G401 (cell line): ENCODE results near the gene ZPR1. TPM values are rescaled to one million over a fixed set of nuclear protein-coding genes. Genes with fewer than 3 reads are reported as not detected.
"Not testable (repeated sequence)": the region's sequence is repeated elsewhere in the genome, so short reads cannot be mapped to it uniquely, and the experiment has no call there.

Source experiments
- DNase-seq: peaks from one replicate; pipeline ENCODE4 v3.0.0-alpha.2; 2015; ENCODE audit warnings: low spot score
- in situ Hi-C: cut with HindIII; loops from 2 replicates; pipeline ENCODE4 v1.10.0; 2016; ENCODE audit warnings: low sequenced_read_pairs, mixed read lengths
- total RNA-seq: library from RNA; depleted of rRNA; stranded (reverse); fragments of >200 nt; shearing (Covaris generic); gene quantifications from 2 replicates; pipeline ENCODE4 v1.2.3, GENCODE V29; 2014; rRNA removed

ZPR1 gene
- 35.9 and 42.7 TPM in 2 replicates for total RNA-seq

- peak; percentile 89 for DNase-seq
- in situ Hi-C loops: no loop called here
These were observed at the start of gene ZPR1 for GRCh38 chr11:116787786-116788486. Gene ZPR1 (minus strand): TSS chr11:116788023. CDS start chr11:116787990, 33 bp downstream.

- in situ Hi-C loops: no loop called here
- DNase-seq: no peak
These were observed 48.8 kb upstream of the ZPR1 start for GRCh38 chr11:116836632-116836991.

GRCh38 chr11:116835791-116836631 lies 48.2 kb upstream of the ZPR1 start:
- peak; percentile 88 for DNase-seq
- in situ Hi-C loops: no loop called here

- no peak for DNase-seq
- in situ Hi-C loops: no loop called here
These were observed 47.4 kb upstream of the ZPR1 start for GRCh38 chr11:116835042-116835772.

GRCh38 chr11:116834535-116835041 lies 46.8 kb upstream of the ZPR1 start:
- DNase-seq, in situ Hi-C loops: not testable (repeated sequence)

GRCh38 chr11:116833816-116834534 lies 46.2 kb upstream of the ZPR1 start:
- in situ Hi-C loops: no loop called here

GRCh38 chr11:116833491-116833815 lies 45.6 kb upstream of the ZPR1 start:
- in situ Hi-C loops: no loop called here

More at GRCh38 chr11:116833816-116834534, 46.2 kb upstream of the ZPR1 start:
- DNase-seq: no peak

GRCh38 chr11:116832350-116833290 lies 44.8 kb upstream of the ZPR1 start:
- in situ Hi-C loops: no loop called here
- DNase-seq: no peak

More at GRCh38 chr11:116833491-116833815, 45.6 kb upstream of the ZPR1 start:
- DNase-seq: no peak

- DNase-seq: no peak
- in situ Hi-C loops: no loop called here
These were observed 44.0 kb upstream of the ZPR1 start for GRCh38 chr11:116831790-116832349.

GRCh38 chr11:116830184-116830912 lies 42.5 kb upstream of the ZPR1 start:
- no peak for DNase-seq

GRCh38 chr11:116829525-116830183 lies 41.8 kb upstream of the ZPR1 start, which contains the start of gene APOC3:
Gene APOC3 (plus strand): TSS chr11:116829907. CDS start chr11:116830583, 676 bp downstream.
- no peak for DNase-seq
- in situ Hi-C loops: no loop called here

More at GRCh38 chr11:116830184-116830912, 42.5 kb upstream of the ZPR1 start:
- in situ Hi-C loops: no loop called here

GRCh38 chr11:116828632-116829524 lies 41.1 kb upstream of the ZPR1 start:
- no peak for DNase-seq
- in situ Hi-C loops: no loop called here

- in situ Hi-C loops: no loop called here
- DNase-seq: no peak
These were observed 39.6 kb upstream of the ZPR1 start for GRCh38 chr11:116827461-116827860.

- no peak for DNase-seq
- in situ Hi-C loops: no loop called here
These were observed 39.1 kb upstream of the ZPR1 start for GRCh38 chr11:116826751-116827431.
